Caco-2 (cell line): Measurements from ENCODE around the gene ACOXL. TPM values are rescaled to one million over a fixed set of nuclear protein-coding genes. Genes with fewer than 3 reads are reported as not detected.

ENCODE experiments used
- BruUV-seq: library from RNA; stranded (reverse); fragments of 400-500 nt; replicated peaks from 2 replicates; lab custom pipeline; 2021; lab: Mats Ljungman, UMichigan
- CTCF ChIA-PET: fragments of 300-600 bp; sonication (Branson Sonifier 250); formaldehyde crosslinking; loops from one replicate; lab custom pipeline; 2022; ENCODE audit warnings: antibody characterized with exemption; lab: Charles Lee
- POLR2A ChIA-PET: fragments of 300-600 bp; sonication (Branson Sonifier 250); formaldehyde crosslinking; loops from one replicate; lab custom pipeline; 2022; ENCODE audit warnings: antibody characterized with exemption; lab: Charles Lee
- DNase-seq, 2 experiments: peaks; one replicate each; pipeline versions ENCODE4 v3.0.0 to v3.0.0-alpha.2; 2020 to 2022
- H3K27me3 ChIP-seq: replicated peaks from 2 replicates; pipeline ENCODE4 v1.6.0; 2011; ENCODE audit warnings: low read length; ENCODE audit not compliant: control insufficient read depth, insufficient read depth
- H3K36me3 ChIP-seq: 2 replicates; pipeline ENCODE4 v1.5.1; 2011; ENCODE audit warnings: low read length; ENCODE audit not compliant: control insufficient read depth, insufficient read depth
- H3K4me1 ChIP-seq: fragments of 250-450 bp; sonication (Bioruptor Pico); 2 replicates; pipeline ENCODE4 v1.5.1; 2020; ENCODE audit warnings: mild to moderate bottlenecking
- H3K4me3 ChIP-seq: 2 replicates; pipeline ENCODE4 v1.5.1; 2011; ENCODE audit warnings: low read depth, mild to moderate bottlenecking, control low read depth, low read length
- H3K9me3 ChIP-seq: fragments of 250-450 bp; sonication (Bioruptor Pico); 2 replicates; pipeline ENCODE4 v1.5.1; 2020; ENCODE audit warnings: mild to moderate bottlenecking, moderate library complexity
- H3K27ac Mint-ChIP-seq: one replicate; pipeline ENCODE4 v1.8.0; 2022; ENCODE audit warnings: mixed read lengths; ENCODE audit not compliant: unreplicated experiment
- H3K27me3 Mint-ChIP-seq: one replicate; pipeline ENCODE4 v1.8.0; 2022; ENCODE audit warnings: mixed read lengths; ENCODE audit not compliant: insufficient read depth, unreplicated experiment
- H3K36me3 Mint-ChIP-seq: one replicate; pipeline ENCODE4 v1.8.0; 2022; ENCODE audit warnings: mild to moderate bottlenecking, mixed read lengths; ENCODE audit not compliant: insufficient read depth, unreplicated experiment
- H3K4me1 Mint-ChIP-seq: one replicate; pipeline ENCODE4 v1.8.0; 2022; ENCODE audit warnings: low read depth, mixed read lengths; ENCODE audit not compliant: unreplicated experiment
- H3K4me3 Mint-ChIP-seq: one replicate; pipeline ENCODE4 v1.8.0; 2022; ENCODE audit warnings: mild to moderate bottlenecking, moderate library complexity, mixed read lengths; ENCODE audit not compliant: unreplicated experiment
- H3K9me3 Mint-ChIP-seq: one replicate; pipeline ENCODE4 v1.8.0; 2022; ENCODE audit warnings: mixed read lengths; ENCODE audit not compliant: unreplicated experiment
- CTCF ChIP-seq, 2 experiments: fragments of 200-600 bp in 1 of 2; IDR thresholded peaks; 1 replicate in 1 of 2; 2 replicates in 1 of 2; pipeline versions ENCODE4 v1.5.1 to v1.8.0; 2011 to 2022; ENCODE audit warnings: antibody characterized with exemption in 1 of 2, control low read depth in 1 of 2, inconsistent platforms in 1 of 2, low read depth in 1 of 2, low read length in 1 of 2, mild to moderate bottlenecking in 1 of 2, moderate library complexity in 1 of 2; ENCODE audit not compliant: insufficient read depth in 1 of 2, severe bottlenecking in 1 of 2, unreplicated experiment in 1 of 2
- intact Hi-C: fragments of 100-400 bp; cut with micrococcal nuclease; formaldehyde crosslinking; loops from one replicate; pipeline ENCODE4 v1.10.0; 2022; ENCODE audit not compliant: unreplicated experiment
- total RNA-seq: library from RNA; stranded (reverse); gene quantifications from 2 replicates; pipeline ENCODE4 v1.2.3, GENCODE V29; 2022

Gene ACOXL
- total RNA-seq, 1 experiment from 2014 or later: 2.6 TPM

- no peaks in the 10 kb centered on the region for H3K27me3 Mint-ChIP-seq
- no peak overlapping the region for H3K27ac Mint-ChIP-seq
- no peaks in the 10 kb centered on the region for H3K36me3 Mint-ChIP-seq
- H3K4me1 Mint-ChIP-seq: peaks cover 33% of the 10 kb centered on the region
- no TSS peak for BruUV-seq
- CTCF ChIA-PET: interaction anchor here (0.6 to 1.5 kb wide), 5 partner anchors 8 to 108 kb away, joined by 5 to 17 read pairs (median 8); no protein-coding TSS in a partner anchor
- no peaks in the 10 kb centered on the region for H3K9me3 Mint-ChIP-seq
- H3K36me3 ChIP-seq: no peaks in the 10 kb centered on the region
- H3K4me3 ChIP-seq: no peak overlapping the region
- no peaks in the 10 kb centered on the region for H3K27me3 ChIP-seq
- peak in 1 of 2 experiments; percentile 24 for DNase-seq
- intact Hi-C loops: no loop called here
- H3K4me1 ChIP-seq: peaks cover 49% of the 10 kb centered on the region
- TF ChIP-seq CTCF (IDR thresholded peaks at IDR 0.05; ENCODE audit: insufficient read depth in 1 of 2, low read depth in 1 of 2, low read length in 1 of 2, severe bottlenecking in 1 of 2, unreplicated experiment in 1 of 2): no peak
- H3K9me3 ChIP-seq: no peaks in the 10 kb centered on the region
- POLR2A ChIA-PET: interaction anchor here (0.6 to 1.2 kb wide), 3 partner anchors 62 to 90 kb away, joined by 4 to 5 read pairs (median 4); partner anchors contain the start of gene BUB1
- no peak overlapping the region for H3K4me3 Mint-ChIP-seq
These were observed 14.5 kb downstream of the ACOXL start for GRCh38 chr2:110746586-110747521.

GRCh38 chr2:110747522-110748488, 15.4 kb downstream of the ACOXL start:
- Histone ChIP-seq H3K36me3 (no peaks in the 10 kb centered on the region), H3K27me3 (no peaks in the 10 kb centered on the region), H3K4me3 (no peak overlapping the region), H3K4me1 (peaks cover 39% of the 10 kb centered on the region), H3K9me3 (no peaks in the 10 kb centered on the region)
- no peaks in the 10 kb centered on the region for H3K36me3 Mint-ChIP-seq
- no peak overlapping the region for H3K27ac Mint-ChIP-seq
- no peak for TF ChIP-seq CTCF (IDR thresholded peaks at IDR 0.05; ENCODE audit: insufficient read depth in 1 of 2, low read depth in 1 of 2, low read length in 1 of 2, severe bottlenecking in 1 of 2, unreplicated experiment in 1 of 2)
- H3K27me3 Mint-ChIP-seq: no peaks in the 10 kb centered on the region
- DNase-seq: no peak
- no TSS peak for BruUV-seq
- ChIA-PET POLR2A (interaction anchor here (0.6 to 1.2 kb wide), 2 partner anchors 63 to 70 kb away, joined by 4 to 5 read pairs; partner anchors contain the start of gene BUB1), CTCF (interaction anchor here (1.5 kb wide), 1 partner anchor 7 kb away, joined by 17 read pairs; no protein-coding TSS in a partner anchor)
- no peak overlapping the region for H3K4me3 Mint-ChIP-seq
- intact Hi-C loops: no loop called here
- H3K9me3 Mint-ChIP-seq: no peaks in the 10 kb centered on the region
- H3K4me1 Mint-ChIP-seq: peaks cover 30% of the 10 kb centered on the region

- Mint-ChIP-seq H3K27me3 (no peaks in the 10 kb centered on the region), H3K4me1 (peaks cover 30% of the 10 kb centered on the region), H3K27ac (no peak overlapping the region), H3K9me3 (no peaks in the 10 kb centered on the region), H3K36me3 (no peaks in the 10 kb centered on the region), H3K4me3 (no peak overlapping the region)
- ChIA-PET CTCF (no interaction called here), POLR2A (no interaction called here)
- no TSS peak for BruUV-seq
- peaks cover 38% of the 10 kb centered on the region for H3K4me1 ChIP-seq
- no peak for TF ChIP-seq CTCF (IDR thresholded peaks at IDR 0.05; ENCODE audit: insufficient read depth in 1 of 2, low read depth in 1 of 2, low read length in 1 of 2, severe bottlenecking in 1 of 2, unreplicated experiment in 1 of 2)
- DNase-seq: no peak
- no peaks in the 10 kb centered on the region for H3K27me3 ChIP-seq
- intact Hi-C loops: no loop called here
- no peaks in the 10 kb centered on the region for H3K36me3 ChIP-seq
- H3K4me3 ChIP-seq: no peak overlapping the region
- H3K9me3 ChIP-seq: no peaks in the 10 kb centered on the region
These were observed 16.1 kb downstream of the ACOXL start for GRCh38 chr2:110748489-110748867.
